Heart right ventricle (tissue), 16 donors: Measurements from ENCODE around the gene BAHD1. TPM values are rescaled to one million over a fixed set of nuclear protein-coding genes. Genes with fewer than 3 reads are reported as not detected.
"Not testable (repeated sequence)": the region's sequence is repeated elsewhere in the genome, so short reads cannot be mapped to it uniquely, and the experiment has no call there.

Source experiments
- ATAC-seq, 8 donors: fragments of 200-7000 bp; cut with Tn5 transposase; one replicate each; pipeline ENCODE4 v1.9.1; 2020; ENCODE audit warnings: mild to moderate bottlenecking in 8 of 8, moderate library complexity in 8 of 8, moderate number of reproducible peaks in 1 of 8
- DNase-seq, 2 donors: peaks; one replicate each; pipeline ENCODE4 v3.0.0-alpha.2; 2020
- H3K27ac ChIP-seq, 10 donors: fragments of 200-600 bp; sonication (generic) in 2 of 10; one replicate each; pipeline versions ENCODE4 v1.5.0 to v1.8.0; 2020 to 2022; ENCODE audit warnings: mild to moderate bottlenecking in 3 of 10
- H3K27me3 ChIP-seq, 7 donors: fragments of 200-600 bp; one replicate each; pipeline ENCODE4 v1.8.0; 2021 to 2022; ENCODE audit warnings: mild to moderate bottlenecking in 2 of 7
- H3K36me3 ChIP-seq, 9 donors: fragments of 200-600 bp; sonication (generic) in 1 of 9; one replicate each; pipeline versions ENCODE4 v1.5.0 to v1.8.0; 2020 to 2022; ENCODE audit warnings: mild to moderate bottlenecking in 2 of 9
- H3K4me1 ChIP-seq, 9 donors: fragments of 200-600 bp; sonication (generic) in 1 of 9; one replicate each; pipeline versions ENCODE4 v1.5.0 to v1.8.0; 2020 to 2022; ENCODE audit warnings: mild to moderate bottlenecking in 4 of 9
- H3K4me3 ChIP-seq, 10 donors: fragments of 200-600 bp; sonication (generic) in 2 of 10; one replicate each; pipeline versions ENCODE4 v1.5.0 to v1.8.0; 2020 to 2022; ENCODE audit warnings: mild to moderate bottlenecking in 7 of 10, moderate library complexity in 2 of 10
- H3K9me3 ChIP-seq, 11 donors: fragments of 200-600 bp in 10 of 11; sonication (generic) in 2 of 11; one replicate each; pipeline versions ENCODE4 v1.5.0 to v1.8.0; 2013 to 2022; ENCODE audit warnings: mild to moderate bottlenecking in 2 of 11, control low read depth in 1 of 11, moderate library complexity in 1 of 11
- WGBS, 2 donors: extraction: QIAGEN DNeasy Blood & Tissue Kit; methylation state at CpG; one replicate each; pipeline ENCODE4 v1.1.7; 2013; ENCODE audit warnings: inconsistent platforms in 1 of 2; 5-methylcytosine and 5-hydroxymethylcytosine counted together
- intact Hi-C, 10 donors: fragments of 100-400 bp; cut with DNase I; formaldehyde crosslinking; loops; one replicate each; pipeline versions ENCODE4 v1.11.1 to v1.14.2; 2022
- polyA plus RNA-seq, 2 donors: library from polyadenylated mRNA; stranded (reverse); fragments of 200-250 nt; gene quantifications; one replicate each; pipeline ENCODE4 v1.2.3, GENCODE V29; 2013
- total RNA-seq, 10 donors: library from RNA; stranded (reverse); fragmentation: NEBNext Ultra II Directional in 3 of 10; extraction: Animal tissue kit (Norgen Biotek cat#: 25700) in 3 of 10; gene quantifications; one replicate each; pipeline versions ENCODE4 v1.2.1 to v1.2.4, GENCODE V29; 2021 to 2023
- TF ChIP-seq, protein P1 (sequence below), 9 donors: fragments of 200-600 bp; sonication (generic) in 2 of 9; IDR thresholded peaks; one replicate each; pipeline versions ENCODE4 v1.5.0 to v1.8.0; 2021 to 2022; ENCODE audit warnings: antibody characterized with exemption in 9 of 9, mild to moderate bottlenecking in 5 of 9, moderate library complexity in 1 of 9
- donor health status: Arrhythmogenic right ventricular cardiomyopathy.
- donor health status: ischemic (EF 13 %, LVEDD 7.1; RV severe dilation, severe dysfunction).
- donor health status: healthy with polysubstance abuse.
- donor health status: DM: no; HTN: yes; CAD: no.
- donor health status: DM: no; HTN: no; CAD: no.
- donor health status: ischemic (EF 25% LVEDD 6.9; RV normal size, moderate dysfunction).
- donor health status: ischemic (EF 25% LVEDD 5.7; RV mildly dilated, moderate dysfunction).
- donor health status: healthy.
- donor health status: DM: yes; HTN: yes; CAD: no.
- donor health status: Ischemic cardiomyopathy.
- donor health status: ischemic (EF 35%, LVEDD 5.7; RV mildly dilated, moderate dysfunction).
- donor health status: nonischemic (EF 11% LVEDD 7.7; RV severe dilation, severe dysfunction).
- donor health status: DM: yes; HTN: yes; CAD: no.
- donor health status: PGD.
- donor health status: ischemic (EF 29% LVEDD 5.4; RV normal size, mild dysfunction).
- donor health status: nonischemic (EF 23%, LVEDD 6.1; RV moderate dilation, normal function).

BAHD1 gene
- total and polyA plus RNA-seq, 12 donors = 8.9 to 17.8 (median 15.8) TPM

DNA sequence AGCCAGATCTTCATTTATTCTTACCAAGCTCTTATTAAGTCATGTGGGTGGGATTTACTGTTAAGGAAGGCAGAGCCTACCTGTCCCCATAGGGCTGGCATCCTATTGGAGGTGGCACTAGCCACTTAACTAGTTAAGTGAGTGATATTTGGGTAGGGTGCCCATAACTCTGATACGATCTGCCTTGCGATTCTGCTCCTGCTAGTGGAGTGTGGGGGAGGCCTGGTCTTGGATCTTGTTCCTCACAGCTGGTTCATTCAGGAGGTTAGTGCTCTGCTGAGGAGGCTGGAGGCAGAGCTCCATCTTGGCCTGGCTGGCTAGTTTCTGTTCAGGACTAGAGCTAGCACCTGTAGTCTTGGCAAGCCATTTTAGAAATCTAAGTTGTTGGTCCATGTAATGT is 9.3 kb downstream of the BAHD1 start:
- ATAC-seq (no peak), DNase-seq (no peak)
- intact Hi-C loops = loop anchor here in 2 of 10 donors (10.0 kb wide), 1 partner anchor 55 kb away; no protein-coding TSS in a partner anchor
- Histone ChIP-seq H3K9me3 (no peaks in the 10 kb centered on the region), H3K36me3 (no peaks in the 10 kb centered on the region), H3K27ac (no peak overlapping the region), H3K27me3 (no peaks in the 10 kb centered on the region), H3K4me1 (peaks cover 7 to 70% (median 50%) of the 10 kb centered on the region in 9 donors), H3K4me3 (no peak overlapping the region)
- 86 to 94% methylated on average over 2 of the region's 2 CpGs for WGBS, 2 donors
- TF ChIP-seq, protein P1, sequence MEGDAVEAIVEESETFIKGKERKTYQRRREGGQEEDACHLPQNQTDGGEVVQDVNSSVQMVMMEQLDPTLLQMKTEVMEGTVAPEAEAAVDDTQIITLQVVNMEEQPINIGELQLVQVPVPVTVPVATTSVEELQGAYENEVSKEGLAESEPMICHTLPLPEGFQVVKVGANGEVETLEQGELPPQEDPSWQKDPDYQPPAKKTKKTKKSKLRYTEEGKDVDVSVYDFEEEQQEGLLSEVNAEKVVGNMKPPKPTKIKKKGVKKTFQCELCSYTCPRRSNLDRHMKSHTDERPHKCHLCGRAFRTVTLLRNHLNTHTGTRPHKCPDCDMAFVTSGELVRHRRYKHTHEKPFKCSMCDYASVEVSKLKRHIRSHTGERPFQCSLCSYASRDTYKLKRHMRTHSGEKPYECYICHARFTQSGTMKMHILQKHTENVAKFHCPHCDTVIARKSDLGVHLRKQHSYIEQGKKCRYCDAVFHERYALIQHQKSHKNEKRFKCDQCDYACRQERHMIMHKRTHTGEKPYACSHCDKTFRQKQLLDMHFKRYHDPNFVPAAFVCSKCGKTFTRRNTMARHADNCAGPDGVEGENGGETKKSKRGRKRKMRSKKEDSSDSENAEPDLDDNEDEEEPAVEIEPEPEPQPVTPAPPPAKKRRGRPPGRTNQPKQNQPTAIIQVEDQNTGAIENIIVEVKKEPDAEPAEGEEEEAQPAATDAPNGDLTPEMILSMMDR (IDR thresholded peaks at IDR 0.05) = no peak

DNA sequence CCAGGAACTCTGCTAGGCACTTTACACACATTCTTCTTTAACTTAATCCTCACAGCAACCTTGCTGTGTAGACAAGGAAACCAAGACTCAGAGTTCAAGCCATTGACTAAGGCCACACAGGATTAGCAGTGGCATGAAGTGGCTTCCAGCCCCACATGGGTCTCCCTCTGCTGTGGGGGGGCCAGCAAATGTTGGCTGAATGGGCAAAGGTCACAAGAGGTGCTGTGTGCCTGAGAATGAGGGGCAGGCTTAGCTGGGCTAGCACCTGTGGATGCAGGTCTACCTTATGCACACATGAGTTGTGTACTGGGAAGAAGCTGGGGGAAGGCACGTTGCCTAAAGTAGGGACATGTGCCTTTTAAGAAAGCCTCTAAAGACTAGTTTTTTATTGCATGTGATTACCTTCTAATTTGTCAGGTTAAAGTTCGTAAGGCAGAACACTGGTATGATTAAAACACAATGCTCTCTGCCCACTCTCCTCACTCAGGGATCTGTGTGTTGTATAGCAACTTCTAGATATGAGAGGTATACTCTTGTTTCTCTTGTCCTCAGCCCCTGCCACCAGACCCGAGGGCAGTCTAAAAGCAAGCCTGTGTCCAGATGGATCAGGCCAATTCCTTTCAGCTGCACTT is 10.9 kb downstream of the BAHD1 start:
- TF ChIP-seq, protein P1 (IDR thresholded peaks at IDR 0.05) = no peak
- DNase-seq (no peak), ATAC-seq (no peak)
- H3K27ac ChIP-seq = no peak overlapping the region
- peaks cover 19 to 72% (median 54%) of the 10 kb centered on the region in 9 donors for H3K4me1 ChIP-seq
- no peaks in the 10 kb centered on the region for H3K9me3 ChIP-seq
- no peak overlapping the region for H3K4me3 ChIP-seq
- H3K27me3 ChIP-seq = no peaks in the 10 kb centered on the region
- WGBS, 2 donors = 83% methylated on average over 3 of the region's 3 CpGs
- intact Hi-C loops = loop anchor here in 2 of 10 donors (10.0 kb wide), 1 partner anchor 53 kb away; no protein-coding TSS in a partner anchor
- no peaks in the 10 kb centered on the region for H3K36me3 ChIP-seq

DNA sequence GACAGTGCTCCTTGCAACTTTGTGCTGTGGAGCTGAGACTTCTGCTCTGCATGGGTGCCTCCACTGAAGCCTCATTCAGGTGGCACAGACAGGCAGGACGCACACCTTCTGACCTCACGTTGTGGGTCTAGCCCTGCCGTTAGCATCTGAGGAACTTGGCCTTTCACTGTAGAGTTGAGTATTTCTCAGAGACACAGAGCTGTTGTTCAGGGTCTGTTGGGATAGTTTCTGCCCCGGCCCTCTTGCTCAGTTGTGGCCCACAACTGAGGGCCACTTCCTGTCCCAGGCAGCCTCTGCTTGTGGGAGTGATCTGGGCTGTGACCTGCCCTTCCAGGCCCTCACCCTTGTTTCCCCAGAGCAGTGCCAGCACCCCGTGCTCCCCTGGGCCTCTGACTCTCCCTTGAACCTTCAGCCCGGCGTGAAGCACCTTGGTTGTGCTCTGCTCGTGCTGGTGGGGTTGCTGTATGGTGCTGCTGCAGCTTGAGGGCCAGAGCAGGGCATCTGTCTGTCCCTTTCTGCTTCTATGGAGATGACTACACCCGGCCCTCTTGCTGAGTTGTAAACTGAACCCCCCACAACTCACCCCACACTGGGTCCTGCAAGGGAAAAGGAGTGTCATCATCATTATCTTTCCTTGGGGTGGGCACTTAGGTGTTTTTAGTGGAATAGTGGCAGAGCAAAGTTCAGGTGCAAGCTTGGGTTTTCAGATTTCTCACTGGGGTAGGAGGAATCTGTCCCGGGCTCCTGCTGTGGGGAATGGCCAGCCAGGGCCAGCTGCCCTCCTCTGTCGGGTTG is 11.7 kb downstream of the BAHD1 start:
- TF ChIP-seq, protein P1 (IDR thresholded peaks at IDR 0.05) = no peak
- Histone ChIP-seq H3K36me3 (no peaks in the 10 kb centered on the region), H3K4me1 (peaks cover 23 to 80% (median 60%) of the 10 kb centered on the region in 9 donors), H3K27ac (no peak overlapping the region), H3K4me3 (no peak overlapping the region), H3K27me3 (no peaks in the 10 kb centered on the region), H3K9me3 (no peaks in the 10 kb centered on the region)
- no peak for DNase-seq
- intact Hi-C loops = loop anchor here in 2 of 10 donors (10.0 kb wide), 1 partner anchor 52 kb away; no protein-coding TSS in a partner anchor
- peak in 1 of 8 donors; percentile 36 for ATAC-seq
- WGBS, 2 donors = 69 to 70% methylated on average over 10 to 11 of the region's 11 CpGs

DNA sequence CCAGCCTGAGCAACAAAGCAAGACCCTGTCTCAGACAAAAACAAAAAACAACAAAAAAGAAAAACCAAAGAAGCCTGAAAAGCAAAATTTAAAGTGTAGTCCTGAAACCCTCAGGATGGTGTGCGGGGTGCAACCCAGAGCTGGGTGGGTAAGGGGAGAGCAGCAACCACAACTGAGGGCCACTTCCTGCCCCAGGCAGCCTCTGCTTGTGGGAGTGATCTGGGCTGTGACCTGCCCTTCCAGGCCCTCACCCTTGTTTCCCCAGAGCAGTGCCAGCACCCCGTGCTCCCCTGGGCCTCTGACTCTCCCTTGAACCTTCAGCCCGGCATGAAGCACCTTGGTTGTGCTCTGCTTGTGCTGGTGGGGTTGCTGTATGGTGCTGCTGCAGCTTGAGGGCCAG is 13.2 kb downstream of the BAHD1 start:
- H3K4me3 ChIP-seq, DNase-seq, H3K9me3 ChIP-seq, H3K36me3 ChIP-seq, H3K27me3 ChIP-seq: not testable (repeated sequence)
- Histone ChIP-seq H3K4me1 (peaks cover 23 to 80% (median 60%) of the 10 kb centered on the region in 9 donors), H3K27ac (peak overlapping the region in 1 of 10 donors; percentile 21)
- ATAC-seq = peak in 1 of 8 donors; percentile 25
- intact Hi-C loops = loop anchor here in 2 of 10 donors (10.0 kb wide), 1 partner anchor 51 kb away; no protein-coding TSS in a partner anchor
- WGBS, 2 donors = 72 to 73% methylated on average over 2 to 3 of the region's 3 CpGs
